Rectal smooth muscle tissue (tissue), 1 donor: ENCODE data around the gene DCLRE1B.
"Not testable (repeated sequence)": the region's sequence is repeated elsewhere in the genome, so short reads cannot be mapped to it uniquely, and the experiment has no call there.

Experiments used
- H3K27ac ChIP-seq: one replicate; pipeline ENCODE4 v1.7.0; 2013; ENCODE audit warnings: low read depth, low read length, inconsistent platforms
- H3K27me3 ChIP-seq: one replicate; pipeline ENCODE4 v1.7.0; 2013; ENCODE audit warnings: low read length; ENCODE audit not compliant: control insufficient read depth, insufficient read depth
- H3K36me3 ChIP-seq: one replicate; pipeline ENCODE4 v1.7.0; 2013; ENCODE audit warnings: low read length; ENCODE audit not compliant: control insufficient read depth, insufficient read depth
- H3K4me1 ChIP-seq: one replicate; pipeline ENCODE4 v1.7.0; 2013; ENCODE audit warnings: low read length; ENCODE audit not compliant: control insufficient read depth, insufficient read depth
- H3K4me3 ChIP-seq: one replicate; pipeline ENCODE4 v1.7.0; 2013; ENCODE audit warnings: low read length
- H3K9ac ChIP-seq: one replicate; pipeline ENCODE4 v1.7.0; 2013; ENCODE audit warnings: low read length

The DCLRE1B gene

GRCh38 chr1:113947388-113948107 is 42.4 kb downstream of the DCLRE1B start:
- Histone ChIP-seq H3K9ac (no peak overlapping the region), H3K36me3 (no peaks in the 10 kb centered on the region), H3K27me3 (no peaks in the 10 kb centered on the region), H3K4me1 (peaks cover 11% of the 10 kb centered on the region), H3K27ac (peak overlapping the region; percentile 1), H3K4me3 (no peak overlapping the region)

GRCh38 chr1:113948151-113948550 is 43.0 kb downstream of the DCLRE1B start:
- H3K9ac ChIP-seq, H3K27me3 ChIP-seq, H3K27ac ChIP-seq, H3K4me3 ChIP-seq, H3K36me3 ChIP-seq: not testable (repeated sequence)
- peaks cover 12% of the 10 kb centered on the region for H3K4me1 ChIP-seq

GRCh38 chr1:113949007-113949406 is 43.9 kb downstream of the DCLRE1B start:
- Histone ChIP-seq H3K27ac (no peak overlapping the region), H3K27me3 (no peaks in the 10 kb centered on the region), H3K9ac (no peak overlapping the region), H3K4me1 (peaks cover 12% of the 10 kb centered on the region), H3K36me3 (no peaks in the 10 kb centered on the region), H3K4me3 (no peak overlapping the region)

- H3K4me1 ChIP-seq, result peaks cover 12% of the 10 kb centered on the region
- no peaks in the 10 kb centered on the region for H3K27me3 ChIP-seq
- no peak overlapping the region for H3K27ac ChIP-seq
- no peaks in the 10 kb centered on the region for H3K36me3 ChIP-seq
- H3K4me3 ChIP-seq, result no peak overlapping the region
- H3K9ac ChIP-seq, result no peak overlapping the region
These were observed 45.8 kb downstream of the DCLRE1B start for GRCh38 chr1:113950908-113951307.

- Histone ChIP-seq H3K36me3 (no peaks in the 10 kb centered on the region), H3K4me1 (peaks cover 11% of the 10 kb centered on the region), H3K27ac (no peak overlapping the region)
These were observed 46.6 kb downstream of the DCLRE1B start for GRCh38 chr1:113951719-113952118.

GRCh38 chr1:113957984-113958383 is 52.9 kb downstream of the DCLRE1B start:
- peaks cover 6% of the 10 kb centered on the region for H3K36me3 ChIP-seq
- H3K27ac ChIP-seq, result no peak overlapping the region
- H3K4me3 ChIP-seq, result no peak overlapping the region
- H3K9ac ChIP-seq, result no peak overlapping the region
- H3K4me1 ChIP-seq, result no peaks in the 10 kb centered on the region
- no peaks in the 10 kb centered on the region for H3K27me3 ChIP-seq

More at GRCh38 chr1:113951719-113952118, 46.6 kb downstream of the DCLRE1B start:
- Histone ChIP-seq H3K4me3 (no peak overlapping the region), H3K27me3 (no peaks in the 10 kb centered on the region), H3K9ac (no peak overlapping the region)

GRCh38 chr1:113958691-113959090 is 53.6 kb downstream of the DCLRE1B start:
- no peaks in the 10 kb centered on the region for H3K27me3 ChIP-seq

GRCh38 chr1:113963281-113963906 is 58.3 kb downstream of the DCLRE1B start:
- Histone ChIP-seq H3K27ac (no peak overlapping the region), H3K9ac (no peak overlapping the region), H3K27me3 (no peaks in the 10 kb centered on the region), H3K4me3 (no peak overlapping the region), H3K36me3 (peaks cover 18% of the 10 kb centered on the region), H3K4me1 (no peaks in the 10 kb centered on the region)

More at GRCh38 chr1:113958691-113959090, 53.6 kb downstream of the DCLRE1B start:
- Histone ChIP-seq H3K27ac (no peak overlapping the region), H3K36me3 (peaks cover 8% of the 10 kb centered on the region), H3K4me3 (no peak overlapping the region), H3K9ac (no peak overlapping the region), H3K4me1 (no peaks in the 10 kb centered on the region)
